Cardiac septum (tissue), 1 donor: Measurements from ENCODE around the gene NFIA. TPM values are rescaled to one million over a fixed set of nuclear protein-coding genes. Genes with fewer than 3 reads are reported as not detected.

ENCODE experiments used
- DNase-seq: peaks from one replicate; pipeline ENCODE4 v3.0.0-alpha.2; 2020; ENCODE audit warnings: low spot score
- intact Hi-C: fragments of 100-400 bp; cut with DNase I; formaldehyde crosslinking; loops from one replicate; pipeline ENCODE4 v1.14.0; 2022
- total RNA-seq: library from RNA; stranded (reverse); fragmentation: NEBNext Ultra II Directional; extraction: Animal tissue kit (Norgen Biotek cat#: 25700); gene quantifications from one replicate; pipeline ENCODE4 v1.2.1, GENCODE V29; 2021
- donor health status: DM: no; HTN: no; CAD: no.

The NFIA gene
- total RNA-seq, 1 donor from 2014 or later = 78.6 TPM

GRCh38 chr1:61093525-61094137 lies 11.3 kb downstream of the NFIA start:
- no peak for DNase-seq
- intact Hi-C loops = no loop called here

GRCh38 chr1:61094677-61095469 lies 12.5 kb downstream of the NFIA start:
- intact Hi-C loops = no loop called here
- no peak for DNase-seq

GRCh38 chr1:61095470-61095812 lies 13.1 kb downstream of the NFIA start:
- intact Hi-C loops = no loop called here
- DNase-seq = no peak

GRCh38 chr1:61097317-61097716 lies 15.0 kb downstream of the NFIA start:
- intact Hi-C loops = no loop called here
- no peak for DNase-seq

- intact Hi-C loops = no loop called here
- DNase-seq = no peak
These were observed 15.4 kb downstream of the NFIA start for GRCh38 chr1:61097722-61098121.

GRCh38 chr1:61098333-61098732 lies 16.0 kb downstream of the NFIA start:
- intact Hi-C loops = no loop called here
- DNase-seq = no peak

- no peak for DNase-seq
- intact Hi-C loops = no loop called here
These were observed 16.6 kb downstream of the NFIA start for GRCh38 chr1:61098906-61099437.

GRCh38 chr1:61100578-61100977 lies 18.2 kb downstream of the NFIA start:
- intact Hi-C loops = no loop called here
- DNase-seq = no peak

GRCh38 chr1:61101536-61101935 lies 19.2 kb downstream of the NFIA start:
- DNase-seq = no peak
- intact Hi-C loops = no loop called here

- intact Hi-C loops = no loop called here
- no peak for DNase-seq
These were observed 19.7 kb downstream of the NFIA start for GRCh38 chr1:61102041-61102440.

GRCh38 chr1:61102621-61103020 lies 20.3 kb downstream of the NFIA start:
- intact Hi-C loops = no loop called here
- no peak for DNase-seq

- DNase-seq = no peak
- intact Hi-C loops = loop anchor here (2.0 kb wide), 1 partner anchor 17 kb away; no protein-coding TSS in a partner anchor
These were observed 21.9 kb downstream of the NFIA start for GRCh38 chr1:61104220-61104671.

GRCh38 chr1:61107638-61108037 lies 25.3 kb downstream of the NFIA start:
- DNase-seq = no peak
- intact Hi-C loops = no loop called here

- intact Hi-C loops = no loop called here
These were observed 26.8 kb downstream of the NFIA start for GRCh38 chr1:61109158-61109557.

GRCh38 chr1:61109910-61110309 lies 27.5 kb downstream of the NFIA start:
- DNase-seq = no peak
- intact Hi-C loops = no loop called here

More at GRCh38 chr1:61109158-61109557, 26.8 kb downstream of the NFIA start:
- DNase-seq = no peak

GRCh38 chr1:61110554-61110953 lies 28.2 kb downstream of the NFIA start:
- DNase-seq = no peak
- intact Hi-C loops = no loop called here

- no peak for DNase-seq
- intact Hi-C loops = no loop called here
These were observed 29.0 kb downstream of the NFIA start for GRCh38 chr1:61111084-61112004.

- no peak for DNase-seq
- intact Hi-C loops = no loop called here
These were observed 32.0 kb downstream of the NFIA start for GRCh38 chr1:61114178-61114870.

- intact Hi-C loops = no loop called here
- no peak for DNase-seq
These were observed 33.1 kb downstream of the NFIA start for GRCh38 chr1:61115436-61115835.
